SK-N-SH treated with all-trans-retinoic acid at 6 μM for 48 hours (cell line): ENCODE data around the gene EPN2.

Experiments used
- ATAC-seq: fragments of 200-7000 bp; cut with Tn5 transposase; 3 replicates; pipeline ENCODE4 v1.9.1; 2020; ENCODE audit warnings: mild to moderate bottlenecking, moderate library complexity
- ARNTL ChIP-seq: fragments of 450-650 bp; formaldehyde crosslinking; IDR thresholded peaks from 2 replicates; pipeline ENCODE4 v1.5.0; 2020; ENCODE audit warnings: low read depth, mild to moderate bottlenecking, moderate library complexity, borderline replicate concordance
- BACH2 ChIP-seq: fragments of 250-450 bp; sonication (Bioruptor Pico); IDR thresholded peaks from 2 replicates; pipeline ENCODE4 v1.9.0; 2021; ENCODE audit warnings: mild to moderate bottlenecking, borderline replicate concordance
- CREB5 ChIP-seq: fragments of 250-450 bp; sonication (Bioruptor Pico); IDR thresholded peaks from 2 replicates; pipeline ENCODE4 v1.5.1; 2020; ENCODE audit warnings: low read depth, mild to moderate bottlenecking, moderate library complexity
- CSDC2 ChIP-seq: fragments of 250-450 bp; sonication (Bioruptor Pico); IDR thresholded peaks from 2 replicates; pipeline ENCODE4 v1.5.0; 2020; ENCODE audit warnings: mild to moderate bottlenecking, moderate library complexity
- CSRNP3 ChIP-seq: fragments of 250-450 bp; sonication (Bioruptor Pico); IDR thresholded peaks from 2 replicates; pipeline ENCODE4 v1.5.1; 2021; ENCODE audit warnings: mild to moderate bottlenecking, moderate library complexity
- ESRRG ChIP-seq: fragments of 250-450 bp; sonication (Bioruptor Pico); IDR thresholded peaks from 2 replicates; pipeline ENCODE4 v1.6.1; 2021; ENCODE audit warnings: mild to moderate bottlenecking
- GLIS3 ChIP-seq: fragments of 250-450 bp; sonication (Bioruptor Pico); IDR thresholded peaks from 2 replicates; pipeline ENCODE4 v1.5.0; 2020; ENCODE audit warnings: mild to moderate bottlenecking, moderate library complexity
- ISL1 ChIP-seq: fragments of 250-450 bp; sonication (Bioruptor Pico); IDR thresholded peaks from 2 replicates; pipeline ENCODE4 v2.1.2; 2022; ENCODE audit warnings: mild to moderate bottlenecking, moderate library complexity
- OSR1 ChIP-seq: fragments of 250-450 bp; sonication (Bioruptor Pico); IDR thresholded peaks from 2 replicates; pipeline ENCODE4 v1.8.0; 2022; ENCODE audit warnings: moderate library complexity, mild to moderate bottlenecking, inconsistent platforms
- PATZ1 ChIP-seq: fragments of 250-450 bp; sonication (Bioruptor Pico); IDR thresholded peaks from 2 replicates; pipeline ENCODE4 v1.8.0; 2020; ENCODE audit warnings: mild to moderate bottlenecking, moderate library complexity, borderline replicate concordance
- POU6F1 ChIP-seq: fragments of 250-450 bp; sonication (Bioruptor Pico); IDR thresholded peaks from 2 replicates; pipeline ENCODE4 v1.8.0; 2021; ENCODE audit warnings: low read depth, mild to moderate bottlenecking, moderate library complexity, borderline replicate concordance
- PPARA ChIP-seq: fragments of 250-450 bp; sonication (Bioruptor Pico); IDR thresholded peaks from 2 replicates; pipeline ENCODE4 v1.5.0; 2020; ENCODE audit warnings: mild to moderate bottlenecking, borderline replicate concordance
- RARB ChIP-seq: fragments of 250-450 bp; sonication (Bioruptor Pico); IDR thresholded peaks from 2 replicates; pipeline ENCODE4 v1.8.0; 2021; ENCODE audit warnings: mild to moderate bottlenecking, moderate library complexity
- SNAI2 ChIP-seq: fragments of 250-450 bp; sonication (Bioruptor Pico); IDR thresholded peaks from 2 replicates; pipeline ENCODE4 v1.5.0; 2020; ENCODE audit warnings: mild to moderate bottlenecking, moderate library complexity
- TCF4 ChIP-seq: fragments of 250-450 bp; sonication (Bioruptor Pico); IDR thresholded peaks from 2 replicates; pipeline ENCODE4 v1.8.0; 2021; ENCODE audit warnings: mild to moderate bottlenecking, moderate library complexity, borderline replicate concordance
- TSHZ2 ChIP-seq: fragments of 250-450 bp; sonication (Bioruptor Pico); IDR thresholded peaks from 2 replicates; pipeline ENCODE4 v1.5.0; 2020; ENCODE audit warnings: mild to moderate bottlenecking, moderate library complexity
- ZC3H10 ChIP-seq: fragments of 250-450 bp; sonication (Bioruptor Pico); IDR thresholded peaks from 2 replicates; pipeline ENCODE4 v1.5.1; 2021; ENCODE audit warnings: mild to moderate bottlenecking, moderate library complexity
- ZFP3 ChIP-seq: fragments of 250-450 bp; sonication (Bioruptor Pico); IDR thresholded peaks from 2 replicates; pipeline ENCODE4 v1.5.0; 2020; ENCODE audit warnings: mild to moderate bottlenecking, moderate library complexity
- ZFP30 ChIP-seq: fragments of 450-650 bp; formaldehyde crosslinking; IDR thresholded peaks from 2 replicates; pipeline ENCODE4 v1.5.0; 2022; ENCODE audit warnings: mild to moderate bottlenecking, moderate library complexity
- ZNF565 ChIP-seq: fragments of 450-650 bp; formaldehyde crosslinking; conservative IDR thresholded peaks from 2 replicates; pipeline ENCODE4 v1.5.0; 2020; ENCODE audit warnings: low read depth, mild to moderate bottlenecking, moderate library complexity
- ZNF70 ChIP-seq: fragments of 450-650 bp; formaldehyde crosslinking; IDR thresholded peaks from 2 replicates; pipeline ENCODE4 v1.5.0; 2020; ENCODE audit warnings: mild to moderate bottlenecking, moderate library complexity
- ZNF8 ChIP-seq: fragments of 450-650 bp; formaldehyde crosslinking; IDR thresholded peaks from 2 replicates; pipeline ENCODE4 v1.5.0; 2020; ENCODE audit warnings: mild to moderate bottlenecking, moderate library complexity

Gene EPN2

GRCh38 chr17:19253112-19253511, 15.9 kb downstream of the EPN2 start:
- no peak for ATAC-seq

GRCh38 chr17:19254651-19255050, 17.5 kb downstream of the EPN2 start:
- no peak for ATAC-seq
- no peak for TF ChIP-seq SNAI2 (CRISPR knock-in tag)
- TF ChIP-seq TCF4, result no peak

More at GRCh38 chr17:19253112-19253511, 15.9 kb downstream of the EPN2 start:
- no peak for TF ChIP-seq RARB (CRISPR knock-in tag)
- peak; percentile 93 for TF ChIP-seq ZNF8 (CRISPR knock-in tag)

GRCh38 chr17:19255279-19255678, 18.1 kb downstream of the EPN2 start:
- TF ChIP-seq SNAI2 (CRISPR knock-in tag) (no peak), GLIS3 (CRISPR knock-in tag) (no peak), TSHZ2 (CRISPR knock-in tag) (no peak), ZC3H10 (CRISPR knock-in tag) (no peak), PPARA (no peak), PATZ1 (CRISPR knock-in tag) (no peak), POU6F1 (CRISPR knock-in tag) (no peak), TCF4 (no peak), BACH2 (CRISPR knock-in tag) (no peak), ZFP30 (CRISPR knock-in tag) (no peak), ZNF70 (CRISPR knock-in tag) (no peak), CREB5 (CRISPR knock-in tag) (no peak), ESRRG (CRISPR knock-in tag) (no peak), CSDC2 (no peak), OSR1 (CRISPR knock-in tag) (no peak), ISL1 (no peak), ZNF565 (CRISPR knock-in tag) (no peak), CSRNP3 (no peak), ZNF8 (CRISPR knock-in tag) (no peak)
- no peak for ATAC-seq

GRCh38 chr17:19258371-19258770, 21.2 kb downstream of the EPN2 start:
- ATAC-seq, result no peak
- TF ChIP-seq GLIS3 (CRISPR knock-in tag), result no peak
- no peak for TF ChIP-seq ESRRG (CRISPR knock-in tag)
- no peak for TF ChIP-seq ZNF565 (CRISPR knock-in tag)
- no peak for TF ChIP-seq TCF4
- TF ChIP-seq ZFP3 (CRISPR knock-in tag), result no peak
- no peak for TF ChIP-seq ARNTL
- no peak for TF ChIP-seq ZNF70 (CRISPR knock-in tag)
